ENCODE results near the gene AATF. TPM values are rescaled to one million over a fixed set of nuclear protein-coding genes. Genes with fewer than 3 reads are reported as not detected.

The AATF gene
- total RNA-seq, 4 donors from 2014 or later = 26.5 to 36.2 (median 30.1) TPM

- H3K27me3 ChIP-seq = peaks cover 4 to 62% of the 10 kb centered on the region in 2 donors
- 21 to 54% methylated on average over 2 of the region's 2 CpGs for WGBS, 2 donors
- peaks cover 0 to 38% (median 16%) of the 10 kb centered on the region in 4 donors for H3K4me1 ChIP-seq
These were observed 2.0 kb upstream of the AATF start for GRCh38 chr17:36946726-36947091.

GRCh38 chr17:36947922-36948716, 635 bp upstream of the AATF start:
- DNase-seq (ENCODE audit: low spot score in 2 of 2) = no peak
- peak overlapping the region; percentile 64 to 91 (median 73) for H3K4me3 ChIP-seq
- H3K9me3 ChIP-seq = no peaks in the 10 kb centered on the region
- WGBS, 2 donors = 2 to 3% methylated on average over 21 to 26 of the region's 26 CpGs
- H3K4me1 ChIP-seq = peaks cover 0 to 25% (median 9%) of the 10 kb centered on the region in 4 donors
- H3K36me3 ChIP-seq = peaks cover 0 to 13% (median 2%) of the 10 kb centered on the region in 3 donors
- peak overlapping the region; percentile 47 to 94 (median 86) for H3K27ac ChIP-seq
- TF ChIP-seq EP300 (IDR thresholded peaks at IDR 0.05) = no peak
- TF ChIP-seq CTCF (IDR thresholded peaks at IDR 0.05) = no peak
- no peak for TF ChIP-seq POLR2A (IDR thresholded peaks at IDR 0.05)
- H3K27me3 ChIP-seq = peaks cover 0 to 47% of the 10 kb centered on the region in 2 donors

More at GRCh38 chr17:36946726-36947091, 2.0 kb upstream of the AATF start:
- H3K36me3 ChIP-seq = no peaks in the 10 kb centered on the region
- TF ChIP-seq CTCF (IDR thresholded peaks at IDR 0.05) (no peak), POLR2A (IDR thresholded peaks at IDR 0.05) (no peak), EP300 (IDR thresholded peaks at IDR 0.05) (no peak)
- no peak overlapping the region for H3K4me3 ChIP-seq
- no peaks in the 10 kb centered on the region for H3K9me3 ChIP-seq
- DNase-seq (ENCODE audit: low spot score in 2 of 2) = no peak
- no peak overlapping the region for H3K27ac ChIP-seq

GRCh38 chr17:36949461-36949927, 740 bp downstream of the AATF start:
- DNase-seq (ENCODE audit: low spot score in 2 of 2) = no peak
- H3K4me3 ChIP-seq = peak overlapping the region; percentile 64 to 91 (median 73)
- 6% methylated on average over 9 of the region's 9 CpGs for WGBS, 2 donors
- peak overlapping the region; percentile 43 to 94 (median 86) for H3K27ac ChIP-seq
- no peak for TF ChIP-seq POLR2A (IDR thresholded peaks at IDR 0.05)
- no peak for TF ChIP-seq EP300 (IDR thresholded peaks at IDR 0.05)
- no peak for TF ChIP-seq CTCF (IDR thresholded peaks at IDR 0.05)
- H3K9me3 ChIP-seq = no peaks in the 10 kb centered on the region
- H3K36me3 ChIP-seq = peaks cover 0 to 27% (median 14%) of the 10 kb centered on the region in 3 donors
- H3K4me1 ChIP-seq = peaks cover 0 to 25% (median 9%) of the 10 kb centered on the region in 4 donors
- peaks cover 0 to 34% of the 10 kb centered on the region in 2 donors for H3K27me3 ChIP-seq

- TF ChIP-seq CTCF (IDR thresholded peaks at IDR 0.05) = no peak
- TF ChIP-seq EP300 (IDR thresholded peaks at IDR 0.05) = no peak
- TF ChIP-seq POLR2A (IDR thresholded peaks at IDR 0.05) = no peak
These were observed 1.3 kb downstream of the AATF start for GRCh38 chr17:36950027-36950426.

More at GRCh38 chr17:36950027-36950426, 1.3 kb downstream of the AATF start:
- DNase-seq (ENCODE audit: low spot score in 2 of 2) = no peak
- H3K27ac ChIP-seq = peak overlapping the region in 2 of 4 donors; percentile 89 to 94
- H3K4me1 ChIP-seq = peaks cover 0 to 25% (median 9%) of the 10 kb centered on the region in 4 donors
- H3K9me3 ChIP-seq = no peaks in the 10 kb centered on the region
- 64 to 69% methylated on average over 8 of the region's 8 CpGs for WGBS, 2 donors
- H3K4me3 ChIP-seq = peak overlapping the region in 3 of 4 donors; percentile 71 to 91 (median 75)
- peaks cover 0 to 28% of the 10 kb centered on the region in 2 donors for H3K27me3 ChIP-seq
- peaks cover 0 to 33% (median 16%) of the 10 kb centered on the region in 3 donors for H3K36me3 ChIP-seq

All from tibial nerve (tissue), 4 donors.